ENCODE data around the gene CHST11. TPM values are rescaled to one million over a fixed set of nuclear protein-coding genes. Genes with fewer than 3 reads are reported as not detected.

The CHST11 gene
- total RNA-seq, 1 donor from 2014 or later: 11.4 TPM

GRCh38 chr12:104622928-104623327 is 166.2 kb downstream of the CHST11 start:
- no peak for DNase-seq (ENCODE audit: low spot score, unreplicated experiment)
- no peaks in the 10 kb centered on the region for H3K36me3 Mint-ChIP-seq (ENCODE audit: insufficient read depth)
- no peaks in the 10 kb centered on the region for H3K9me3 Mint-ChIP-seq (ENCODE audit: low read depth)
- H3K4me3 Mint-ChIP-seq (ENCODE audit: low read depth): no peak overlapping the region
- TF ChIP-seq CTCF (IDR thresholded peaks at IDR 0.05; ENCODE audit: unreplicated experiment): no peak
- no peak overlapping the region for H3K27ac Mint-ChIP-seq
- no peaks in the 10 kb centered on the region for H3K4me1 Mint-ChIP-seq (ENCODE audit: low read depth)
- no peaks in the 10 kb centered on the region for H3K27me3 Mint-ChIP-seq

- Mint-ChIP-seq H3K27me3 (no peaks in the 10 kb centered on the region), H3K4me3 (ENCODE audit: low read depth) (no peak overlapping the region), H3K36me3 (ENCODE audit: insufficient read depth) (no peaks in the 10 kb centered on the region), H3K4me1 (ENCODE audit: low read depth) (no peaks in the 10 kb centered on the region), H3K27ac (no peak overlapping the region), H3K9me3 (ENCODE audit: low read depth) (no peaks in the 10 kb centered on the region)
- TF ChIP-seq CTCF (IDR thresholded peaks at IDR 0.05; ENCODE audit: unreplicated experiment): no peak
- no peak for DNase-seq (ENCODE audit: low spot score, unreplicated experiment)
Measured at GRCh38 chr12:104623883-104624282, 167.1 kb downstream of the CHST11 start.

- Mint-ChIP-seq H3K4me3 (ENCODE audit: low read depth) (no peak overlapping the region), H3K36me3 (ENCODE audit: insufficient read depth) (no peaks in the 10 kb centered on the region)
Measured at GRCh38 chr12:104624529-104624928, 167.8 kb downstream of the CHST11 start.

GRCh38 chr12:104626069-104626837 is 169.5 kb downstream of the CHST11 start:
- H3K4me1 Mint-ChIP-seq (ENCODE audit: low read depth): no peaks in the 10 kb centered on the region

More at GRCh38 chr12:104624529-104624928, 167.8 kb downstream of the CHST11 start:
- no peaks in the 10 kb centered on the region for H3K4me1 Mint-ChIP-seq (ENCODE audit: low read depth)
- H3K9me3 Mint-ChIP-seq (ENCODE audit: low read depth): no peaks in the 10 kb centered on the region
- no peak for TF ChIP-seq CTCF (IDR thresholded peaks at IDR 0.05; ENCODE audit: unreplicated experiment)
- H3K27ac Mint-ChIP-seq: no peak overlapping the region
- no peaks in the 10 kb centered on the region for H3K27me3 Mint-ChIP-seq
- no peak for DNase-seq (ENCODE audit: low spot score, unreplicated experiment)

More at GRCh38 chr12:104626069-104626837, 169.5 kb downstream of the CHST11 start:
- no peaks in the 10 kb centered on the region for H3K36me3 Mint-ChIP-seq (ENCODE audit: insufficient read depth)
- H3K4me3 Mint-ChIP-seq (ENCODE audit: low read depth): no peak overlapping the region
- DNase-seq (ENCODE audit: low spot score, unreplicated experiment): no peak
- H3K27me3 Mint-ChIP-seq: no peaks in the 10 kb centered on the region
- no peak overlapping the region for H3K27ac Mint-ChIP-seq
- no peak for TF ChIP-seq CTCF (IDR thresholded peaks at IDR 0.05; ENCODE audit: unreplicated experiment)
- H3K9me3 Mint-ChIP-seq (ENCODE audit: low read depth): no peaks in the 10 kb centered on the region
